ENCODE data around the gene ROCK2.

Gene ROCK2

GRCh38 chr2:11285499-11285898 lies 58.9 kb downstream of the ROCK2 start:
- H3K23ac ChIP-seq (ENCODE audit: low read length): no peak overlapping the region
- H4K8ac ChIP-seq (ENCODE audit: low read depth, low read length): no peak overlapping the region
- H3K4me3 ChIP-seq (ENCODE audit: low read length): no peak overlapping the region
- H4K5ac ChIP-seq (ENCODE audit: low read length): no peak overlapping the region
- no peaks in the 10 kb centered on the region for H3K4me1 ChIP-seq (ENCODE audit: control insufficient read depth, low read depth, low read length)
- no peak overlapping the region for H3K27ac ChIP-seq (ENCODE audit: low read depth, low read length)
- no peak overlapping the region for H2BK15ac ChIP-seq (replicated peaks; ENCODE audit: low read depth)
- no peak overlapping the region for H3K56ac ChIP-seq (ENCODE audit: low read length)
- no peak for DNase-seq
- no peak overlapping the region for H2AK5ac ChIP-seq (ENCODE audit: low read length)
- peaks cover 6% of the 10 kb centered on the region for H3K79me2 ChIP-seq (ENCODE audit: control insufficient read depth, insufficient read depth, low read length)
- no peak overlapping the region for H3K9ac ChIP-seq (ENCODE audit: low read length)
- no peaks in the 10 kb centered on the region for H3K79me1 ChIP-seq (ENCODE audit: low read length)
- H3K36me3 ChIP-seq (ENCODE audit: control insufficient read depth, insufficient read depth, low read length): no peaks in the 10 kb centered on the region
- H3K18ac ChIP-seq (ENCODE audit: low read length): no peak overlapping the region
- no CpG with 5 or more reads among the region's 2 CpGs for WGBS (ENCODE audit: extremely low coverage, insufficient coverage, low lambda C conversion rate)
- no peak overlapping the region for H3K4me2 ChIP-seq (ENCODE audit: low read length)
- no peaks in the 10 kb centered on the region for H3K27me3 ChIP-seq (ENCODE audit: insufficient read depth, low read length, poor library complexity)
- no peak overlapping the region for H2BK120ac ChIP-seq (ENCODE audit: low read depth, low read length)
- no peak overlapping the region for H2BK5ac ChIP-seq (ENCODE audit: low read length)
- no peak overlapping the region for H3K4ac ChIP-seq (ENCODE audit: low read depth, low read length)

- H3K27me3 ChIP-seq (ENCODE audit: insufficient read depth, low read length, poor library complexity): no peaks in the 10 kb centered on the region
- DNase-seq: no peak
- no peak overlapping the region for H2BK15ac ChIP-seq (replicated peaks; ENCODE audit: low read depth)
- WGBS (ENCODE audit: extremely low coverage, insufficient coverage, low lambda C conversion rate): no CpG with 5 or more reads among the region's 3 CpGs
- no peaks in the 10 kb centered on the region for H3K36me3 ChIP-seq (ENCODE audit: control insufficient read depth, insufficient read depth, low read length)
- H3K79me2 ChIP-seq (ENCODE audit: control insufficient read depth, insufficient read depth, low read length): no peaks in the 10 kb centered on the region
- H3K56ac ChIP-seq (ENCODE audit: low read length): no peak overlapping the region
- no peak overlapping the region for H3K4me3 ChIP-seq (ENCODE audit: low read length)
- no peak overlapping the region for H2BK5ac ChIP-seq (ENCODE audit: low read length)
- H3K4me2 ChIP-seq (ENCODE audit: low read length): no peak overlapping the region
- H4K5ac ChIP-seq (ENCODE audit: low read length): no peak overlapping the region
- no peak overlapping the region for H3K27ac ChIP-seq (ENCODE audit: low read depth, low read length)
- no peak overlapping the region for H3K23ac ChIP-seq (ENCODE audit: low read length)
- no peak overlapping the region for H3K18ac ChIP-seq (ENCODE audit: low read length)
- H4K8ac ChIP-seq (ENCODE audit: low read depth, low read length): no peak overlapping the region
- H3K9ac ChIP-seq (ENCODE audit: low read length): no peak overlapping the region
- H2AK5ac ChIP-seq (ENCODE audit: low read length): no peak overlapping the region
- no peak overlapping the region for H3K4ac ChIP-seq (ENCODE audit: low read depth, low read length)
- no peak overlapping the region for H2BK120ac ChIP-seq (ENCODE audit: low read depth, low read length)
- no peaks in the 10 kb centered on the region for H3K4me1 ChIP-seq (ENCODE audit: control insufficient read depth, low read depth, low read length)
- no peaks in the 10 kb centered on the region for H3K79me1 ChIP-seq (ENCODE audit: low read length)
These were observed 63.2 kb downstream of the ROCK2 start for GRCh38 chr2:11281186-11281585.

- no peak overlapping the region for H3K18ac ChIP-seq (ENCODE audit: low read length)
- no peak overlapping the region for H2BK5ac ChIP-seq (ENCODE audit: low read length)
- H3K4me2 ChIP-seq (ENCODE audit: low read length): no peak overlapping the region
- no peak overlapping the region for H3K4me3 ChIP-seq (ENCODE audit: low read length)
- H2BK15ac ChIP-seq (replicated peaks; ENCODE audit: low read depth): no peak overlapping the region
- no peak overlapping the region for H2BK120ac ChIP-seq (ENCODE audit: low read depth, low read length)
- H3K79me2 ChIP-seq (ENCODE audit: control insufficient read depth, insufficient read depth, low read length): no peaks in the 10 kb centered on the region
- H3K4me1 ChIP-seq (ENCODE audit: control insufficient read depth, low read depth, low read length): no peaks in the 10 kb centered on the region
- H3K4ac ChIP-seq (ENCODE audit: low read depth, low read length): no peak overlapping the region
- H4K5ac ChIP-seq (ENCODE audit: low read length): no peak overlapping the region
- no peak overlapping the region for H4K8ac ChIP-seq (ENCODE audit: low read depth, low read length)
- H3K36me3 ChIP-seq (ENCODE audit: control insufficient read depth, insufficient read depth, low read length): no peaks in the 10 kb centered on the region
- no peak overlapping the region for H3K56ac ChIP-seq (ENCODE audit: low read length)
- DNase-seq: no peak
- H3K9ac ChIP-seq (ENCODE audit: low read length): no peak overlapping the region
- no CpG with 5 or more reads among the region's 3 CpGs for WGBS (ENCODE audit: extremely low coverage, insufficient coverage, low lambda C conversion rate)
- H3K23ac ChIP-seq (ENCODE audit: low read length): no peak overlapping the region
- no peak overlapping the region for H2AK5ac ChIP-seq (ENCODE audit: low read length)
- no peak overlapping the region for H3K27ac ChIP-seq (ENCODE audit: low read depth, low read length)
- H3K79me1 ChIP-seq (ENCODE audit: low read length): no peaks in the 10 kb centered on the region
- no peaks in the 10 kb centered on the region for H3K27me3 ChIP-seq (ENCODE audit: insufficient read depth, low read length, poor library complexity)
These were observed 63.7 kb downstream of the ROCK2 start for GRCh38 chr2:11280713-11281112.

- Histone ChIP-seq H2AK5ac (ENCODE audit: low read length) (no peak overlapping the region), H4K8ac (ENCODE audit: low read depth, low read length) (no peak overlapping the region), H3K4me3 (ENCODE audit: low read length) (no peak overlapping the region), H2BK5ac (ENCODE audit: low read length) (no peak overlapping the region), H4K5ac (ENCODE audit: low read length) (no peak overlapping the region), H3K23ac (ENCODE audit: low read length) (no peak overlapping the region), H3K18ac (ENCODE audit: low read length) (no peak overlapping the region), H2BK120ac (ENCODE audit: low read depth, low read length) (no peak overlapping the region), H3K4me2 (ENCODE audit: low read length) (no peak overlapping the region), H3K4ac (ENCODE audit: low read depth, low read length) (no peak overlapping the region), H2BK15ac (replicated peaks; ENCODE audit: low read depth) (no peak overlapping the region), H3K27ac (ENCODE audit: low read depth, low read length) (no peak overlapping the region), H3K4me1 (ENCODE audit: control insufficient read depth, low read depth, low read length) (no peaks in the 10 kb centered on the region), H3K79me1 (ENCODE audit: low read length) (no peaks in the 10 kb centered on the region), H3K27me3 (ENCODE audit: insufficient read depth, low read length, poor library complexity) (no peaks in the 10 kb centered on the region), H3K36me3 (ENCODE audit: control insufficient read depth, insufficient read depth, low read length) (no peaks in the 10 kb centered on the region), H3K9ac (ENCODE audit: low read length) (no peak overlapping the region), H3K56ac (ENCODE audit: low read length) (no peak overlapping the region), H3K79me2 (ENCODE audit: control insufficient read depth, insufficient read depth, low read length) (no peaks in the 10 kb centered on the region)
- no CpG with 5 or more reads among the region's 4 CpGs for WGBS (ENCODE audit: extremely low coverage, insufficient coverage, low lambda C conversion rate)
- no peak for DNase-seq
These were observed 65.0 kb downstream of the ROCK2 start for GRCh38 chr2:11279398-11279797.

- Histone ChIP-seq H3K4ac (ENCODE audit: low read depth, low read length) (no peak overlapping the region), H3K56ac (ENCODE audit: low read length) (no peak overlapping the region), H3K4me3 (ENCODE audit: low read length) (no peak overlapping the region), H3K18ac (ENCODE audit: low read length) (no peak overlapping the region), H2AK5ac (ENCODE audit: low read length) (no peak overlapping the region), H4K8ac (ENCODE audit: low read depth, low read length) (no peak overlapping the region), H3K36me3 (ENCODE audit: control insufficient read depth, insufficient read depth, low read length) (no peaks in the 10 kb centered on the region), H3K27me3 (ENCODE audit: insufficient read depth, low read length, poor library complexity) (no peaks in the 10 kb centered on the region), H3K79me1 (ENCODE audit: low read length) (no peaks in the 10 kb centered on the region), H3K9ac (ENCODE audit: low read length) (no peak overlapping the region), H2BK120ac (ENCODE audit: low read depth, low read length) (no peak overlapping the region), H3K23ac (ENCODE audit: low read length) (no peak overlapping the region), H3K27ac (ENCODE audit: low read depth, low read length) (no peak overlapping the region), H2BK5ac (ENCODE audit: low read length) (no peak overlapping the region), H3K79me2 (ENCODE audit: control insufficient read depth, insufficient read depth, low read length) (no peaks in the 10 kb centered on the region), H4K5ac (ENCODE audit: low read length) (no peak overlapping the region), H3K4me1 (ENCODE audit: control insufficient read depth, low read depth, low read length) (no peaks in the 10 kb centered on the region), H2BK15ac (replicated peaks; ENCODE audit: low read depth) (no peak overlapping the region), H3K4me2 (ENCODE audit: low read length) (no peak overlapping the region)
- DNase-seq: no peak
These were observed 66.2 kb downstream of the ROCK2 start for GRCh38 chr2:11278219-11278618.

GRCh38 chr2:11275910-11276309 lies 68.5 kb downstream of the ROCK2 start:
- Histone ChIP-seq H3K79me1 (ENCODE audit: low read length) (no peaks in the 10 kb centered on the region), H2BK5ac (ENCODE audit: low read length) (no peak overlapping the region), H4K8ac (ENCODE audit: low read depth, low read length) (no peak overlapping the region), H3K18ac (ENCODE audit: low read length) (no peak overlapping the region), H3K56ac (ENCODE audit: low read length) (no peak overlapping the region), H3K27me3 (ENCODE audit: insufficient read depth, low read length, poor library complexity) (no peaks in the 10 kb centered on the region), H3K4me1 (ENCODE audit: control insufficient read depth, low read depth, low read length) (no peaks in the 10 kb centered on the region), H4K5ac (ENCODE audit: low read length) (no peak overlapping the region), H2BK120ac (ENCODE audit: low read depth, low read length) (no peak overlapping the region), H3K4me2 (ENCODE audit: low read length) (no peak overlapping the region), H2AK5ac (ENCODE audit: low read length) (no peak overlapping the region), H2BK15ac (replicated peaks; ENCODE audit: low read depth) (no peak overlapping the region), H3K23ac (ENCODE audit: low read length) (no peak overlapping the region), H3K9ac (ENCODE audit: low read length) (no peak overlapping the region), H3K36me3 (ENCODE audit: control insufficient read depth, insufficient read depth, low read length) (no peaks in the 10 kb centered on the region), H3K4me3 (ENCODE audit: low read length) (no peak overlapping the region), H3K27ac (ENCODE audit: low read depth, low read length) (no peak overlapping the region), H3K4ac (ENCODE audit: low read depth, low read length) (no peak overlapping the region), H3K79me2 (ENCODE audit: control insufficient read depth, insufficient read depth, low read length) (no peaks in the 10 kb centered on the region)
- no CpG with 5 or more reads among the region's 6 CpGs for WGBS (ENCODE audit: extremely low coverage, insufficient coverage, low lambda C conversion rate)
- no peak for DNase-seq

All from mesendoderm (in vitro differentiated cells).